Uterus (tissue), 2 donors: ENCODE results near the gene DSG2.

Source experiments
- CTCF ChIP-seq, 4 experiments: fragments of 200-600 bp in 2 of 4; fragments of 450-650 bp in 2 of 4; sonication (generic) in 2 of 4; IDR thresholded peaks; one replicate each; pipeline ENCODE4 v1.5.1; 2016 to 2019; ENCODE audit warnings: antibody characterized with exemption in 4 of 4, mild to moderate bottlenecking in 2 of 4, moderate library complexity in 1 of 4
- POLR2A ChIP-seq, 2 donors: fragments of 450-650 bp; IDR thresholded peaks; one replicate each; pipeline ENCODE4 v1.6.1; 2016; ENCODE audit warnings: antibody characterized with exemption in 2 of 2, mild to moderate bottlenecking in 1 of 2, moderate library complexity in 1 of 2

DNA sequence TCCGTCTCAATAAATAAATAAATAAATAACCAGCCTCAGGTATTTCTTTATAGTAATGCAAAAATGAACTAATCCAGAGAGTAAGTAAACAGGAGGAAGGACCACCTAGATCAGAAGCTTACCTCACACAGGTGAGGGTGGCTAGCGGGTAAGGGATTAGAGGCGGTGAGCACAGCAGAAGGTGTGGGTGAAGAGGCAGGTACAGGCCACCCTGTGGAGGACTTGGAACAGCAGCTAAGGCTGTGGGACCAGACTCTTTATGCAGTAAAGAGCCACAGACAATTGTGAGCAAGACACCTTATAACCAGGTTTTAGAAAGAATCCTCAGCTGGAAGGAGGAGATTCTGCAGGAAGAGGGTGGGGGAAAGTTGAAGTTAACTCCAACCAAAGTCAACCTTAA, 59.5 kb downstream of the DSG2 start:
- TF ChIP-seq CTCF (IDR thresholded peaks at IDR 0.05) (no peak), POLR2A (IDR thresholded peaks at IDR 0.05) (no peak)
